Measurements from ENCODE around the gene CASK.

GRCh38 chrX:41823402-41823801 lies 100.0 kb downstream of the CASK start:
- TF ChIP-seq CTCF (IDR thresholded peaks at IDR 0.05; ENCODE audit: low read depth, low read length, missing input control) (no peak), RAD21 (IDR thresholded peaks at IDR 0.05) (no peak)
